ENCODE results near the gene CEP83. TPM values are rescaled to one million over a fixed set of nuclear protein-coding genes. Genes with fewer than 3 reads are reported as not detected.

Gene CEP83
- total RNA-seq, 1 experiment from 2014 or later: 19.2 TPM

DNA sequence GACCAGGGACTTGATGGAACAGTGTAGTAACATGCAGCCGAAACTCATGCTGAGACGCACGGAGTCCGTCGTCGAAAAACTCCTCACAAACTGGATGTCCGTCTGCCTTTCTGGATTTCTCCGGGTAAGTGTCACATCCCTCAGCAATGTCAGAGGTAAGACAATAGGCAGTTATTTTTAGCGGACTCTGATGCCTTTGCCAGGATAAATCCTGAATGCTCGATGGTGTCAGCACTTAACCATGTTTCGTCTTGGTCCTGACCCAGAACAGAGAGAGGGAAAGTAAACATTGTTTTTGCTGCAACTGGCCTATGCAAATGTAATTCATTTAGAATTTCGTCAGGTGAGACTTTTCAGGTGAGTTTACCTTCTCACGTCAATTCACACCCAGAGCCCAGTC lies 198.9 kb downstream of the CEP83 start:
- Histone ChIP-seq H3K79me2 (ENCODE audit: insufficient read depth, low read length) (no peaks in the 10 kb centered on the region), H3K27me3 (ENCODE audit: insufficient read depth, low read length) (no peaks in the 10 kb centered on the region), H3K36me3 (ENCODE audit: control insufficient read depth in 1 of 2, insufficient read depth in 2 of 2, low read length in 2 of 2) (no peaks in the 10 kb centered on the region), H3K9me3 (ENCODE audit: control insufficient read depth in 1 of 2, insufficient read depth in 1 of 2, low read depth in 1 of 2, low read length in 2 of 2) (no peaks in the 10 kb centered on the region), H4K20me1 (ENCODE audit: insufficient read depth) (no peaks in the 10 kb centered on the region), H3K4me1 (ENCODE audit: control insufficient read depth in 1 of 2, insufficient read depth in 2 of 2, low read length in 2 of 2) (peaks cover 11 to 21% of the 10 kb centered on the region in 2 experiments), H3K9me2 (ENCODE audit: insufficient read depth) (no peaks in the 10 kb centered on the region), H3K4me3 (replicated peaks in 1 of 2; ENCODE audit: low read depth in 1 of 2, low read length in 2 of 2) (no peak overlapping the region), H3K4me2 (ENCODE audit: low read length) (no peak overlapping the region), H2AFZ (ENCODE audit: low read depth, low read length, poor library complexity, severe bottlenecking) (no peak overlapping the region), H3K9ac (ENCODE audit: low read length) (no peak overlapping the region), H3K27ac (ENCODE audit: low read depth, low read length) (no peak overlapping the region)
- ChIA-PET POLR2A (no interaction called here), RAD21 (ENCODE audit: low non-redundant PET in 1 of 2, low total read pairs in 2 of 2, uncharacterized antibody in 2 of 2, unreplicated experiment in 2 of 2) (no interaction called here), CTCF (no interaction called here)
- DNase-seq (ENCODE audit: low read depth, low spot score) (no peak), ATAC-seq (no peak)
- BruUV-seq (replicated peaks): no TSS peak
- TF ChIP-seq ZFX (IDR thresholded peaks at IDR 0.05): no peak
- no peak for TF ChIP-seq CEBPB (IDR thresholded peaks at IDR 0.05; ENCODE audit: low read depth)
- no peak for TF ChIP-seq RAD21 (IDR thresholded peaks at IDR 0.05; ENCODE audit: low read depth)
- TF ChIP-seq JUND (IDR thresholded peaks at IDR 0.05): no peak
- TF ChIP-seq POLR2A (IDR thresholded peaks at IDR 0.05; ENCODE audit: borderline replicate concordance, extremely low read depth, insufficient read depth, insufficient read length): no peak
- TF ChIP-seq MAX (IDR thresholded peaks at IDR 0.05): no peak
- TF ChIP-seq CTCF (IDR thresholded peaks at IDR 0.05 in 2 of 3, conservative IDR thresholded peaks at IDR 0.05 in 1 of 3; ENCODE audit: borderline replicate concordance in 1 of 3, insufficient read depth in 1 of 3, low read depth in 2 of 3, low read length in 2 of 3): no peak
- TF ChIP-seq SIN3A (IDR thresholded peaks at IDR 0.05; ENCODE audit: low read depth): no peak
- intact Hi-C loops (cut with micrococcal nuclease): no loop called here

GRCh38 chr12:94260017-94260416 lies 199.7 kb downstream of the CEP83 start:
- H3K4me3 ChIP-seq (replicated peaks in 1 of 2; ENCODE audit: low read depth in 1 of 2, low read length in 2 of 2): no peak overlapping the region
- no peaks in the 10 kb centered on the region for H3K27me3 ChIP-seq (ENCODE audit: insufficient read depth, low read length)
- intact Hi-C loops (cut with micrococcal nuclease): no loop called here
- peaks cover 11 to 21% of the 10 kb centered on the region in 2 experiments for H3K4me1 ChIP-seq (ENCODE audit: control insufficient read depth in 1 of 2, insufficient read depth in 2 of 2, low read length in 2 of 2)
- ATAC-seq (no peak), DNase-seq (ENCODE audit: low read depth, low spot score) (no peak)
- BruUV-seq (replicated peaks): no TSS peak
- H3K27ac ChIP-seq (ENCODE audit: low read depth, low read length): no peak overlapping the region
- H3K9me3 ChIP-seq (ENCODE audit: control insufficient read depth in 1 of 2, insufficient read depth in 1 of 2, low read depth in 1 of 2, low read length in 2 of 2): no peaks in the 10 kb centered on the region
- H3K4me2 ChIP-seq (ENCODE audit: low read length): no peak overlapping the region
- CTCF ChIA-PET: no interaction called here
- POLR2A ChIA-PET: no interaction called here
- H3K79me2 ChIP-seq (ENCODE audit: insufficient read depth, low read length): no peaks in the 10 kb centered on the region
- no peaks in the 10 kb centered on the region for H3K36me3 ChIP-seq (ENCODE audit: control insufficient read depth in 1 of 2, insufficient read depth in 2 of 2, low read length in 2 of 2)
- TF ChIP-seq ZFX (IDR thresholded peaks at IDR 0.05): no peak
- TF ChIP-seq SP1 (IDR thresholded peaks at IDR 0.05; ENCODE audit: low read depth): no peak
- TF ChIP-seq CTCF (IDR thresholded peaks at IDR 0.05 in 2 of 3, conservative IDR thresholded peaks at IDR 0.05 in 1 of 3; ENCODE audit: borderline replicate concordance in 1 of 3, insufficient read depth in 1 of 3, low read depth in 2 of 3, low read length in 2 of 3): no peak
- TF ChIP-seq FOSL1 (IDR thresholded peaks at IDR 0.05; ENCODE audit: low read depth): no peak
- TF ChIP-seq ZNF274 (IDR thresholded peaks at IDR 0.05; ENCODE audit: low read depth, low read length): no peak
- TF ChIP-seq SRF (IDR thresholded peaks at IDR 0.05; ENCODE audit: low read depth): no peak
- no peak for TF ChIP-seq MAX (IDR thresholded peaks at IDR 0.05)
- no peak for TF ChIP-seq JUND (IDR thresholded peaks at IDR 0.05)
- no peak for TF ChIP-seq YY1 (IDR thresholded peaks at IDR 0.05; ENCODE audit: extremely low read depth, insufficient replicate concordance, low read depth, low read length)
- TF ChIP-seq CEBPB (IDR thresholded peaks at IDR 0.05; ENCODE audit: low read depth): no peak
- H4K20me1 ChIP-seq (ENCODE audit: insufficient read depth): no peaks in the 10 kb centered on the region
- RAD21 ChIA-PET (ENCODE audit: low non-redundant PET in 1 of 2, low total read pairs in 2 of 2, uncharacterized antibody in 2 of 2, unreplicated experiment in 2 of 2): no interaction called here
- H2AFZ ChIP-seq (ENCODE audit: low read depth, low read length, poor library complexity, severe bottlenecking): no peak overlapping the region
- no peak overlapping the region for H3K9ac ChIP-seq (ENCODE audit: low read length)
- H3K9me2 ChIP-seq (ENCODE audit: insufficient read depth): no peaks in the 10 kb centered on the region

All from HCT116 (cell line).